ENCODE measurements around the gene FAHD2A.

The FAHD2A gene

DNA sequence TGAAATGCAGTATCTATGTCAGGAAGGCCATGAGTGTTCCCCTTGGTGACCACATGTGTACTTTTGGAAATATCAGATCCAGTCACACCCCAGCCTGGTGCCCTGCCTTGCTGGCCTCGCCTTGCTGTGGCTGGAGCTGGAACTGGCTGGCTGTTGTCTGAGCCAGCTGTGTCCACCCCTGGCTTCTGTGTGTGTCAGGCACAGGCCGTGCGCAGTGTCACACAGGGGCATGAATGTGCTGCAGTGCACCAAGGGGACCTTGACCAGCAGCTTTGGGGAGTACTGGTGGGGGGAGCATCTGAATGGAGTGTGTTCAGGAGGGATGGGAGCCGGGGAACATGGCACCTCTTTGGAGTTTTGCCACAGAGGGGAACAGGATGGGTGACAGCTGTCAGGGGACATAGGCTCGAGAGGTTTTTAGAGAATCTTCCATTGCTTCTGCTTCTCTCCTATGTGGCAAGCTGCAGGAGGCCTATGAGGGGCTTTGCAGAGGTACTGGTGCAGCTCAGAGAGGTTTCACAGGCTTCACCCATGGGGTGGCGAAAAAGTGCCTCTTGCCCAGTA is 44.7 kb upstream of the FAHD2A start:
- Histone ChIP-seq H3K27ac (ENCODE audit: low read depth, low read length) (no peak overlapping the region), H3F3A (ENCODE audit: insufficient read depth) (no peaks in the 10 kb centered on the region), H3K27me3 (ENCODE audit: low read length) (no peaks in the 10 kb centered on the region), H3K9ac (ENCODE audit: low read length) (no peak overlapping the region), H3K9me3 (ENCODE audit: insufficient read depth, low read length) (no peaks in the 10 kb centered on the region), H3K36me3 (ENCODE audit: low read length) (no peaks in the 10 kb centered on the region), H4K20me1 (ENCODE audit: low read depth, low read length) (no peaks in the 10 kb centered on the region), H3K4me2 (ENCODE audit: low read depth, low read length, poor library complexity, severe bottlenecking) (no peak overlapping the region), H3K79me2 (ENCODE audit: insufficient read depth, low read length) (no peaks in the 10 kb centered on the region), H3K9me2 (replicated peaks; ENCODE audit: insufficient read depth, low read length) (no peaks in the 10 kb centered on the region), H2AFZ (ENCODE audit: low read depth, low read length, severe bottlenecking) (no peak overlapping the region), H3K4me3 (ENCODE audit: insufficient read depth, low read length, poor library complexity, severe bottlenecking) (no peak overlapping the region)
- TF ChIP-seq, protein P1, sequence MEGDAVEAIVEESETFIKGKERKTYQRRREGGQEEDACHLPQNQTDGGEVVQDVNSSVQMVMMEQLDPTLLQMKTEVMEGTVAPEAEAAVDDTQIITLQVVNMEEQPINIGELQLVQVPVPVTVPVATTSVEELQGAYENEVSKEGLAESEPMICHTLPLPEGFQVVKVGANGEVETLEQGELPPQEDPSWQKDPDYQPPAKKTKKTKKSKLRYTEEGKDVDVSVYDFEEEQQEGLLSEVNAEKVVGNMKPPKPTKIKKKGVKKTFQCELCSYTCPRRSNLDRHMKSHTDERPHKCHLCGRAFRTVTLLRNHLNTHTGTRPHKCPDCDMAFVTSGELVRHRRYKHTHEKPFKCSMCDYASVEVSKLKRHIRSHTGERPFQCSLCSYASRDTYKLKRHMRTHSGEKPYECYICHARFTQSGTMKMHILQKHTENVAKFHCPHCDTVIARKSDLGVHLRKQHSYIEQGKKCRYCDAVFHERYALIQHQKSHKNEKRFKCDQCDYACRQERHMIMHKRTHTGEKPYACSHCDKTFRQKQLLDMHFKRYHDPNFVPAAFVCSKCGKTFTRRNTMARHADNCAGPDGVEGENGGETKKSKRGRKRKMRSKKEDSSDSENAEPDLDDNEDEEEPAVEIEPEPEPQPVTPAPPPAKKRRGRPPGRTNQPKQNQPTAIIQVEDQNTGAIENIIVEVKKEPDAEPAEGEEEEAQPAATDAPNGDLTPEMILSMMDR (IDR thresholded peaks at IDR 0.05; ENCODE audit: insufficient read depth, low read length, poor library complexity, severe bottlenecking), result no peak
- TF ChIP-seq EZH2phosphoT487 (conservative IDR thresholded peaks at IDR 0.05; ENCODE audit: low read length), result no peak

DNA sequence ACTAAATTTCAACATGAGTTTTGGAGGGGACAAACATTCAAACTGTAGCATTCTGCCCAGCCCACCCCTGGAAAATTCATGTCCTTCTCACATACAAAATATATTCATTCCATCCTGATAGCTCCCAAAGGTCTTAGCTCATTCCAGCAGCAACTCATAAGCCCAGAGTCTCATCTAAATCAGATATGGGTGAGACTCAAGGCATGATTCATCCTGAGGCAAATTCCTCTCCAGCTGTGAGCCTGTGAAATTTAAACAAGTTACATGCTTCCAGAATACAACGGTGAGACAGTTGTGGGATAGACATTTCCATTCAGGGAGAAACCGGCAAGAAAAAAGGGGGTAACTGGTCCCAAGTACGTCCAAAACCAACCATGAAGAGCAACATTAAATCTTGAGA is 43.5 kb upstream of the FAHD2A start:
- no peaks in the 10 kb centered on the region for H3K36me3 ChIP-seq (ENCODE audit: low read length)
- no peaks in the 10 kb centered on the region for H3K9me2 ChIP-seq (replicated peaks; ENCODE audit: insufficient read depth, low read length)
- H3K79me2 ChIP-seq (ENCODE audit: insufficient read depth, low read length), result no peaks in the 10 kb centered on the region
- H3K27me3 ChIP-seq (ENCODE audit: low read length), result no peaks in the 10 kb centered on the region
- TF ChIP-seq, protein P1 (IDR thresholded peaks at IDR 0.05; ENCODE audit: insufficient read depth, low read length, poor library complexity, severe bottlenecking), result no peak
- TF ChIP-seq EZH2phosphoT487 (conservative IDR thresholded peaks at IDR 0.05; ENCODE audit: low read length), result no peak
- H3K4me3 ChIP-seq (ENCODE audit: insufficient read depth, low read length, poor library complexity, severe bottlenecking), result no peak overlapping the region
- no peaks in the 10 kb centered on the region for H3F3A ChIP-seq (ENCODE audit: insufficient read depth)
- H3K9ac ChIP-seq (ENCODE audit: low read length), result no peak overlapping the region
- no peak overlapping the region for H3K27ac ChIP-seq (ENCODE audit: low read depth, low read length)
- no peaks in the 10 kb centered on the region for H3K9me3 ChIP-seq (ENCODE audit: insufficient read depth, low read length)
- no peaks in the 10 kb centered on the region for H4K20me1 ChIP-seq (ENCODE audit: low read depth, low read length)
- H2AFZ ChIP-seq (ENCODE audit: low read depth, low read length, severe bottlenecking), result no peak overlapping the region
- H3K4me2 ChIP-seq (ENCODE audit: low read depth, low read length, poor library complexity, severe bottlenecking), result no peak overlapping the region

DNA sequence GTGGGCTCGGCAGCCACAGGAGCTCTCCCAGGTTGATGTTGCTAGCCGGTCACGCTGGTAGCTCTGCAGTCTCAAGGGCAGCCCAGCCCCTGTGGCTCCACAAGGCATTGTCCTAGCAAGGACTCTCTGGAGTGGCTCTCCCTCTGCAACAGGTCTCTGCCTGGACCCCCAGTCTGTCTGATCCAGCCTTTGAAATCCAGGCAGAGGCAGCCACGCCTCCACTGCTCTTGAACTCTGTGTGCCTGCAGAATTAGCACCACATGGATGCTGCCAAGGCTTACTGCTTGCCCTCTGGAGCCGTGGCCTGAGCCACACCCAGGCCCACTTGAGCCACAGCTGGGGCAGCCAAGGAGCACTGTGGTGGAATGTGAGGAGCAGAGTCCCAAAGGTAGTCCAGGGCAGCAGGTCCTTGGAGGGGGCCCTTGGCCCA is 43.0 kb upstream of the FAHD2A start:
- no peaks in the 10 kb centered on the region for H3K36me3 ChIP-seq (ENCODE audit: low read length)
- no peaks in the 10 kb centered on the region for H3K27me3 ChIP-seq (ENCODE audit: low read length)
- H3K9ac ChIP-seq (ENCODE audit: low read length), result no peak overlapping the region
- H4K20me1 ChIP-seq (ENCODE audit: low read depth, low read length), result no peaks in the 10 kb centered on the region
- no peaks in the 10 kb centered on the region for H3K9me2 ChIP-seq (replicated peaks; ENCODE audit: insufficient read depth, low read length)
- no peaks in the 10 kb centered on the region for H3K9me3 ChIP-seq (ENCODE audit: insufficient read depth, low read length)
- no peaks in the 10 kb centered on the region for H3F3A ChIP-seq (ENCODE audit: insufficient read depth)
- no peaks in the 10 kb centered on the region for H3K79me2 ChIP-seq (ENCODE audit: insufficient read depth, low read length)
- H3K4me2 ChIP-seq (ENCODE audit: low read depth, low read length, poor library complexity, severe bottlenecking), result no peak overlapping the region
- TF ChIP-seq, protein P1 (IDR thresholded peaks at IDR 0.05; ENCODE audit: insufficient read depth, low read length, poor library complexity, severe bottlenecking), result no peak
- TF ChIP-seq EZH2phosphoT487 (conservative IDR thresholded peaks at IDR 0.05; ENCODE audit: low read length), result no peak
- H2AFZ ChIP-seq (ENCODE audit: low read depth, low read length, severe bottlenecking), result no peak overlapping the region
- H3K4me3 ChIP-seq (ENCODE audit: insufficient read depth, low read length, poor library complexity, severe bottlenecking), result no peak overlapping the region
- H3K27ac ChIP-seq (ENCODE audit: low read depth, low read length), result no peak overlapping the region
